MM.1S (cell line): ENCODE measurements around the gene SPATA17.

Experiments
- DNase-seq: peaks from one replicate; pipeline ENCODE4 v3.0.0-alpha.2; 2015
- H2AFZ ChIP-seq: fragments of 300-600 bp; sonication (generic); 2 replicates; pipeline ENCODE4 v1.6.0; 2016; ENCODE audit warnings: antibody characterized with exemption, low read length
- H3F3A ChIP-seq: fragments of 300-600 bp; sonication (generic); 2 replicates; pipeline ENCODE4 v1.6.1; 2016; ENCODE audit warnings: mild to moderate bottlenecking, antibody characterized with exemption, low read length, moderate library complexity, mixed read lengths; ENCODE audit not compliant: insufficient read depth
- H3K27ac ChIP-seq: fragments of 300-600 bp; sonication (generic); 2 replicates; pipeline ENCODE4 v1.5.1; 2016; ENCODE audit warnings: mild to moderate bottlenecking, low read length
- H3K27me3 ChIP-seq: fragments of 300-600 bp; sonication (generic); replicated peaks from 2 replicates; pipeline ENCODE4 v1.6.0; 2016; ENCODE audit warnings: low read length; ENCODE audit not compliant: insufficient read depth
- H3K36me3 ChIP-seq: fragments of 300-600 bp; sonication (generic); replicated peaks from 2 replicates; pipeline ENCODE4 v1.6.1; 2016; ENCODE audit warnings: mild to moderate bottlenecking, low read length, mixed read lengths; ENCODE audit not compliant: insufficient read depth
- H3K4me1 ChIP-seq: fragments of 300-600 bp; sonication (generic); 2 replicates; pipeline ENCODE4 v1.6.1; 2016; ENCODE audit warnings: low read length, mixed read lengths
- H3K4me2 ChIP-seq: fragments of 300-600 bp; sonication (generic); 2 replicates; pipeline ENCODE4 v1.6.0; 2016; ENCODE audit warnings: low read depth, low read length
- H3K4me3 ChIP-seq: fragments of 300-600 bp; sonication (generic); 2 replicates; pipeline ENCODE4 v1.5.1; 2016; ENCODE audit warnings: low read length, mixed read lengths
- H3K79me2 ChIP-seq: fragments of 300-600 bp; sonication (generic); 2 replicates; pipeline ENCODE4 v1.6.1; 2016; ENCODE audit warnings: mixed run types, low read length, mixed read lengths
- H3K9ac ChIP-seq: fragments of 300-600 bp; sonication (generic); 2 replicates; pipeline ENCODE4 v1.6.1; 2016; ENCODE audit warnings: low read length, mixed read lengths
- H3K9me2 ChIP-seq: fragments of 300-600 bp; sonication (generic); replicated peaks from 2 replicates; pipeline ENCODE4 v1.6.1; 2016; ENCODE audit warnings: mild to moderate bottlenecking, low read length, mixed read lengths; ENCODE audit not compliant: insufficient read depth
- H3K9me3 ChIP-seq: fragments of 300-600 bp; sonication (generic); replicated peaks from 2 replicates; pipeline ENCODE4 v1.6.1; 2016; ENCODE audit warnings: mild to moderate bottlenecking, low read length, mixed read lengths; ENCODE audit not compliant: insufficient read depth
- H4K20me1 ChIP-seq: fragments of 300-600 bp; sonication (generic); 2 replicates; pipeline ENCODE4 v1.6.1; 2016; ENCODE audit warnings: mild to moderate bottlenecking, low read length, moderate library complexity, mixed read lengths; ENCODE audit not compliant: insufficient read depth
- EZH2 ChIP-seq: fragments of 300-600 bp; sonication (generic); optimal IDR thresholded peaks from 2 replicates; pipeline ENCODE3; 2017; ENCODE audit warnings: low read depth, mild to moderate bottlenecking, antibody characterized with exemption, low read length, mixed read lengths
- EZH2phosphoT487 ChIP-seq: fragments of 300-600 bp; sonication (generic); IDR thresholded peaks from 2 replicates; pipeline ENCODE4 v1.6.1; 2018; ENCODE audit warnings: antibody characterized with exemption, low read length
- TF ChIP-seq, protein P1 (sequence below): fragments of 300-600 bp; sonication (generic); IDR thresholded peaks from 2 replicates; pipeline ENCODE4 v1.5.1; 2016; ENCODE audit warnings: antibody characterized with exemption, low read length, mixed read lengths

The SPATA17 gene

DNA sequence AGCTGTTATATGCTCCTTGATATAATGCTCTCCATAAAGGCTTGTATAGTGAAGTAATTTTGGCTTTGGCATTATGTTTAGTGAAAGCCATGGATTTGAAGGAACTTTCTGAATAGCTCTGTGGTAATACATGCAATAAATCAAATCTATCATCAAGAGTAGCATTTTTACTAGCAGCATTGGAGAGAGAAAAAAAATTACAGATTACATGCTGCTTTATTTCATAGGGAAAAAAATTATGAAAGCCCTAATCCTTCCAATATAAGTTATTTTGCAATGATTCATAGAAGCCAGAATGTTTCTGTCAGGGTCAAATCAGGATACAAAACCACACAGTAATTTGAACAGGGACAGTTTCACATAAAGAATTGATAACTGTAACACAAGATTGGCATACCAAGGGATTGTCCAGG, 250.0 kb downstream of the SPATA17 start:
- no peaks in the 10 kb centered on the region for H3K9me3 ChIP-seq

DNA sequence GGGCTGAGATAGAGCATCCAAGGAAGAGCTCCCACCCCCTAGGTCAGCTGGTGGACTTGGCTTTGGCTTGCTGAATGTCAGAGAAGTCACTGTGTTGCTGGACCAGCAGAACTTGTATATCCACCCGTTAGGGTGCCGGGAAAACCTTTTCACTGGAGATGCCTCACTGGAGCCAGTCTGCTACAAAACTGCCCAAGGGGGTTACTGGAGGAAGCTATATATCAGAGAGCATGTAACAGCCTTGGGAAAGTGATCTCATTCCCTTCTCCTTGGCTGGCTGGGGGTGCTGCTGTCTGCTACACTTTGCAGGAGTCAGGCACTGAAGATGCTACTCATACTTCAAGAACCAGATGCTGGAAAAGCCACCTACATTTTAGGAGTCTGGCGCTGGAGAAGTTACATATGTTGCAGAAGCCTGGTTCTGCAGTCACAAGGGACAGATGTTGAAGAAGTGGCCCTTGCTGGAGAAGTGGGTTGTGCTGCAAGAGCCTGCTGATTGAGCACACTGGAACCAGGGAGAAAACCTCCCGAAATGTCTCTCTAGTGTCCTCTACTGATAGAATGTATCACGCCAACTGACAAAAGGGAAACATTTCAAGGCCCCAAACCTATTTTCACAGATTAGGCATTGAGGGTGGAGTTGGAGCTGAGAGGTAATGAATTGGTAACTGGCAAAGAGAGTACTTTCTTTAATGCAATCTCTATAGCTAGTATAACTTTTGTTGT, 250.6 kb downstream of the SPATA17 start:
- no peaks in the 10 kb centered on the region for H3K9me3 ChIP-seq
- H3K79me2 ChIP-seq: no peaks in the 10 kb centered on the region
- no peaks in the 10 kb centered on the region for H3K27me3 ChIP-seq
- H3K9me2 ChIP-seq: no peaks in the 10 kb centered on the region
- no peak for DNase-seq
- H3K27ac ChIP-seq: no peak overlapping the region
- TF ChIP-seq, protein P1, sequence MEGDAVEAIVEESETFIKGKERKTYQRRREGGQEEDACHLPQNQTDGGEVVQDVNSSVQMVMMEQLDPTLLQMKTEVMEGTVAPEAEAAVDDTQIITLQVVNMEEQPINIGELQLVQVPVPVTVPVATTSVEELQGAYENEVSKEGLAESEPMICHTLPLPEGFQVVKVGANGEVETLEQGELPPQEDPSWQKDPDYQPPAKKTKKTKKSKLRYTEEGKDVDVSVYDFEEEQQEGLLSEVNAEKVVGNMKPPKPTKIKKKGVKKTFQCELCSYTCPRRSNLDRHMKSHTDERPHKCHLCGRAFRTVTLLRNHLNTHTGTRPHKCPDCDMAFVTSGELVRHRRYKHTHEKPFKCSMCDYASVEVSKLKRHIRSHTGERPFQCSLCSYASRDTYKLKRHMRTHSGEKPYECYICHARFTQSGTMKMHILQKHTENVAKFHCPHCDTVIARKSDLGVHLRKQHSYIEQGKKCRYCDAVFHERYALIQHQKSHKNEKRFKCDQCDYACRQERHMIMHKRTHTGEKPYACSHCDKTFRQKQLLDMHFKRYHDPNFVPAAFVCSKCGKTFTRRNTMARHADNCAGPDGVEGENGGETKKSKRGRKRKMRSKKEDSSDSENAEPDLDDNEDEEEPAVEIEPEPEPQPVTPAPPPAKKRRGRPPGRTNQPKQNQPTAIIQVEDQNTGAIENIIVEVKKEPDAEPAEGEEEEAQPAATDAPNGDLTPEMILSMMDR: no peak
- TF ChIP-seq EZH2 (no peak), EZH2phosphoT487 (no peak)
- no peaks in the 10 kb centered on the region for H3K4me1 ChIP-seq
- no peak overlapping the region for H2AFZ ChIP-seq
- no peaks in the 10 kb centered on the region for H3F3A ChIP-seq
- H3K4me3 ChIP-seq: no peak overlapping the region
- H3K36me3 ChIP-seq: no peaks in the 10 kb centered on the region
- H4K20me1 ChIP-seq: no peaks in the 10 kb centered on the region
- no peak overlapping the region for H3K9ac ChIP-seq
- H3K4me2 ChIP-seq: no peak overlapping the region

More for the DNA sequence above, 250.0 kb downstream of the SPATA17 start:
- Histone ChIP-seq H3K4me3 (no peak overlapping the region), H3K79me2 (no peaks in the 10 kb centered on the region), H2AFZ (no peak overlapping the region), H3K27ac (no peak overlapping the region), H4K20me1 (no peaks in the 10 kb centered on the region), H3K4me1 (no peaks in the 10 kb centered on the region), H3F3A (no peaks in the 10 kb centered on the region), H3K9me2 (no peaks in the 10 kb centered on the region), H3K36me3 (no peaks in the 10 kb centered on the region), H3K9ac (no peak overlapping the region), H3K27me3 (no peaks in the 10 kb centered on the region), H3K4me2 (no peak overlapping the region)
- DNase-seq: no peak
- TF ChIP-seq EZH2phosphoT487 (no peak), EZH2 (no peak)
- TF ChIP-seq, protein P1: no peak

DNA sequence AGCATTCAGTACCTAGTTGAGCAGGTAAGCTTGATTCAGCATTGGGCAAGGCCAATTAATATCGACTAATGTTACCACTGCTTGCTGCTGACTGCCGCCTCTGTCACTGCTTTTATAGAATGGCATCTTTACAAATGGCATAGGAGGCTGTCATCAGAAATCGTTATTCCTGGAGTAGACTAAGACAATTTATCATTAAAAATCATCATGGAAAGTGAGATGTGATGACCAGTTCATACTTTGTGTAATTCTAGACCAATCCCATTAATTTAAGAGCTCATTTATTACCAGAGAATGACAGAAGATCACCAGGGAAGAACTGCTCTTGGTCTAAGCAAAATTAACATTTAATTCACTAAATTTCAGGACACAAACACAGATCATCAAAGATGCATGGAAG, 254.0 kb downstream of the SPATA17 start:
- H3K4me1 ChIP-seq: no peaks in the 10 kb centered on the region
- no peaks in the 10 kb centered on the region for H3K9me2 ChIP-seq
- H2AFZ ChIP-seq: no peak overlapping the region
- TF ChIP-seq EZH2 (no peak), EZH2phosphoT487 (no peak)
- TF ChIP-seq, protein P1: no peak
- no peak overlapping the region for H3K27ac ChIP-seq
- no peaks in the 10 kb centered on the region for H4K20me1 ChIP-seq
- H3K27me3 ChIP-seq: no peaks in the 10 kb centered on the region
- H3K4me3 ChIP-seq: no peak overlapping the region
- no peak overlapping the region for H3K4me2 ChIP-seq
- H3K36me3 ChIP-seq: no peaks in the 10 kb centered on the region
- H3K9ac ChIP-seq: no peak overlapping the region
- no peak for DNase-seq
- no peaks in the 10 kb centered on the region for H3K79me2 ChIP-seq
- no peaks in the 10 kb centered on the region for H3K9me3 ChIP-seq
- no peaks in the 10 kb centered on the region for H3F3A ChIP-seq
